Hypothalamus (tissue), 51 donors: Measurements from ENCODE around the gene SFI1.
"Not testable (repeated sequence)": the region's sequence is repeated elsewhere in the genome, so short reads cannot be mapped to it uniquely, and the experiment has no call there.

ENCODE experiments used
- DNase-seq, 51 donors: peaks; one replicate each; lab custom pipeline; 2025; lab: John Stamatoyannopoulos, UW

The SFI1 gene

GRCh38 chr22:31538815-31539214 lies 42.5 kb downstream of the SFI1 start:
- no peak for DNase-seq

- DNase-seq: not testable (repeated sequence)
These were observed 43.8 kb downstream of the SFI1 start for GRCh38 chr22:31540166-31540565.

GRCh38 chr22:31540966-31541365 lies 44.6 kb downstream of the SFI1 start:
- no peak for DNase-seq

GRCh38 chr22:31544481-31545480 lies 48.4 kb downstream of the SFI1 start:
- no peak for DNase-seq

- no peak for DNase-seq
These were observed 54.6 kb downstream of the SFI1 start for GRCh38 chr22:31550871-31551370.

- peak in 3 of 51 donors; percentile 2 to 48 (median 5) for DNase-seq
These were observed 60.4 kb downstream of the SFI1 start for GRCh38 chr22:31556627-31557203.

- DNase-seq: not testable (repeated sequence)
These were observed 62.2 kb downstream of the SFI1 start for GRCh38 chr22:31558546-31558945.

GRCh38 chr22:31561238-31561887 lies 65.0 kb downstream of the SFI1 start:
- DNase-seq: peak in 48 of 51 donors; percentile 1 to 79 (median 40)

- DNase-seq: no peak
These were observed 65.6 kb downstream of the SFI1 start for GRCh38 chr22:31561970-31562369.

- DNase-seq: no peak
These were observed 70.1 kb downstream of the SFI1 start for GRCh38 chr22:31566484-31566883.

GRCh38 chr22:31567196-31567595 lies 70.9 kb downstream of the SFI1 start:
- DNase-seq: no peak

GRCh38 chr22:31567702-31568101 lies 71.4 kb downstream of the SFI1 start:
- no peak for DNase-seq

- DNase-seq: no peak
These were observed 72.8 kb downstream of the SFI1 start for GRCh38 chr22:31569126-31569525.

- DNase-seq: no peak
These were observed 76.6 kb downstream of the SFI1 start for GRCh38 chr22:31572939-31573338.

- DNase-seq: peak in 1 of 51 donors; percentile 1
These were observed 77.8 kb downstream of the SFI1 start for GRCh38 chr22:31574055-31574670.

- peak in 21 of 51 donors; percentile 4 to 49 (median 12) for DNase-seq
These were observed 78.9 kb downstream of the SFI1 start for GRCh38 chr22:31575190-31575589.

GRCh38 chr22:31577711-31578110 lies 81.4 kb downstream of the SFI1 start:
- no peak for DNase-seq

GRCh38 chr22:31578171-31578570 lies 81.8 kb downstream of the SFI1 start:
- no peak for DNase-seq

- DNase-seq: no peak
These were observed 83.5 kb downstream of the SFI1 start for GRCh38 chr22:31579835-31580242.

GRCh38 chr22:31583861-31584485 lies 87.6 kb downstream of the SFI1 start:
- DNase-seq: no peak
